Ovary (tissue), 9 donors: ENCODE data around the gene DDRGK1. TPM values are rescaled to one million over a fixed set of nuclear protein-coding genes. Genes with fewer than 3 reads are reported as not detected.

ENCODE experiments used
- DNase-seq, 5 donors: peaks; one replicate each; pipeline ENCODE4 v3.0.0-alpha.2; 2019 to 2020
- H3K27ac ChIP-seq, 2 donors: fragments of 200-600 bp; one replicate each; pipeline versions ENCODE4 v1.5.1 to v1.8.0; 2019 to 2022
- H3K27me3 ChIP-seq: fragments of 200-600 bp; one replicate; pipeline ENCODE4 v1.8.0; 2022
- H3K36me3 ChIP-seq: fragments of 200-600 bp; sonication (generic); one replicate; pipeline ENCODE4 v1.5.1; 2019
- H3K4me1 ChIP-seq: one replicate; pipeline ENCODE4 v1.8.1; 2013; ENCODE audit warnings: mild to moderate bottlenecking, moderate library complexity; ENCODE audit not compliant: insufficient read depth
- H3K4me3 ChIP-seq: fragments of 200-600 bp; sonication (generic); one replicate; pipeline ENCODE4 v1.5.1; 2017
- H3K9me3 ChIP-seq, 2 donors: fragments of 200-600 bp in 1 of 2; sonication (generic) in 1 of 2; one replicate each; pipeline versions ENCODE4 v1.5.1 to v1.8.1; 2013 to 2019; ENCODE audit warnings: mild to moderate bottlenecking in 1 of 2, moderate library complexity in 1 of 2
- CTCF ChIP-seq, 3 donors: fragments of 450-650 bp in 2 of 3; fragments of 200-600 bp in 1 of 3; IDR thresholded peaks; one replicate each; pipeline versions ENCODE4 v1.5.1 to v1.8.0; 2016 to 2022; ENCODE audit warnings: antibody characterized with exemption in 3 of 3, mild to moderate bottlenecking in 1 of 3
- EP300 ChIP-seq: sonication (generic); formaldehyde crosslinking; IDR thresholded peaks from one replicate; pipeline ENCODE4 v1.6.1; 2017; ENCODE audit warnings: antibody characterized with exemption
- POLR2A ChIP-seq: fragments of 450-650 bp; IDR thresholded peaks from one replicate; pipeline ENCODE4 v1.6.1; 2017; ENCODE audit warnings: antibody characterized with exemption, mild to moderate bottlenecking, moderate library complexity
- WGBS, 3 donors: extraction: QIAGEN DNeasy Blood & Tissue Kit in 1 of 3; methylation state at CpG; one replicate each; pipeline versions ENCODE4 v1.1.5 to v1.1.7; 2013 to 2017; 5-methylcytosine and 5-hydroxymethylcytosine counted together
- intact Hi-C, 4 donors: fragments of 100-400 bp; cut with DNase I; formaldehyde crosslinking; loops; one replicate each; pipeline versions ENCODE4 v1.11.0 to v1.15.1; 2022 to 2023
- polyA plus RNA-seq, 2 donors: library from polyadenylated mRNA; stranded (reverse); fragments of 200-250 nt in 1 of 2; fragments of 350-450 nt in 1 of 2; fragmentation: Illumina TruSeq in 1 of 2; extraction: RNeasy Lipid Tissue Mini Kit (QIAGEN cat#74804) in 1 of 2; gene quantifications; one replicate each; pipeline ENCODE4 v1.2.3, GENCODE V29; 2013 to 2014
- total RNA-seq, 7 donors: library from RNA; depleted of rRNA in 2 of 7; stranded (reverse); fragments of >200 nt in 2 of 7; fragmentation: NEBNext Ultra II Directional in 3 of 7; extraction: Animal tissue kit (Norgen Biotek cat#: 25700) in 3 of 7; gene quantifications; one replicate each; pipeline versions ENCODE4 v1.1.0 to v1.2.4, GENCODE V29; 2016 to 2023
- donor health status: DM: no; HTN: no; CAD: no; lungs with moderate emphysema.
- donor health status: DM: no; HTN: no; CAD: no.
- donor health status: Bipolar disorder and iron deficiency.
- donor health status: DM: yes; HTN: yes; CAD: no.
- donor health status: DM: no; HTN: no; CAD: no.
- donor health status: DM: yes; HTN: yes; CAD: no.

The DDRGK1 gene
- total and polyA plus RNA-seq, 9 donors, result 38.5 to 63.9 (median 52.5) TPM

GRCh38 chr20:3167738-3168078 is 36.8 kb downstream of the DDRGK1 start:
- Histone ChIP-seq H3K9me3 (no peaks in the 10 kb centered on the region), H3K27ac (no peak overlapping the region), H3K4me3 (no peak overlapping the region), H3K4me1 (no peaks in the 10 kb centered on the region), H3K27me3 (no peaks in the 10 kb centered on the region), H3K36me3 (no peaks in the 10 kb centered on the region)
- 71 to 87% (median 79%) methylated on average over 10 to 25 of the region's 25 CpGs for WGBS, 3 donors
- no peak for TF ChIP-seq POLR2A
- TF ChIP-seq EP300, result no peak
- TF ChIP-seq CTCF (IDR thresholded peaks at IDR 0.05), result no peak
- DNase-seq, result no peak
- intact Hi-C loops, result no loop called here

GRCh38 chr20:3166913-3167342 is 37.6 kb downstream of the DDRGK1 start:
- intact Hi-C loops, result no loop called here
- H3K9me3 ChIP-seq, result no peaks in the 10 kb centered on the region
- peak in 1 of 5 donors; percentile 39 for DNase-seq

GRCh38 chr20:3166338-3166912 is 38.1 kb downstream of the DDRGK1 start:
- Histone ChIP-seq H3K4me1 (no peaks in the 10 kb centered on the region), H3K9me3 (no peaks in the 10 kb centered on the region), H3K27me3 (no peaks in the 10 kb centered on the region), H3K36me3 (no peaks in the 10 kb centered on the region), H3K27ac (no peak overlapping the region), H3K4me3 (no peak overlapping the region)
- 91 to 95% (median 91%) methylated on average over 10 to 13 of the region's 13 CpGs for WGBS, 3 donors
- TF ChIP-seq EP300 (no peak), POLR2A (no peak), CTCF (IDR thresholded peaks at IDR 0.05) (no peak)
- intact Hi-C loops, result no loop called here
- no peak for DNase-seq

More at GRCh38 chr20:3166913-3167342, 37.6 kb downstream of the DDRGK1 start:
- H3K36me3 ChIP-seq, result no peaks in the 10 kb centered on the region
- H3K4me3 ChIP-seq, result no peak overlapping the region
- 94 to 96% (median 95%) methylated on average over 14 to 16 of the region's 16 CpGs for WGBS, 3 donors
- no peak overlapping the region for H3K27ac ChIP-seq
- H3K4me1 ChIP-seq, result no peaks in the 10 kb centered on the region
- TF ChIP-seq CTCF (IDR thresholded peaks at IDR 0.05) (no peak), EP300 (no peak), POLR2A (no peak)
- no peaks in the 10 kb centered on the region for H3K27me3 ChIP-seq

- H3K4me1 ChIP-seq, result no peaks in the 10 kb centered on the region
- peak; percentile 53 to 78 (median 63) for DNase-seq
- no peaks in the 10 kb centered on the region for H3K9me3 ChIP-seq
- no peaks in the 10 kb centered on the region for H3K27me3 ChIP-seq
- TF ChIP-seq CTCF (IDR thresholded peaks at IDR 0.05) (no peak), POLR2A (no peak), EP300 (no peak)
- WGBS, 3 donors, result 40 to 56% (median 48%) methylated on average over 42 to 45 of the region's 45 CpGs
- intact Hi-C loops, result no loop called here
- no peak overlapping the region for H3K4me3 ChIP-seq
- H3K36me3 ChIP-seq, result no peaks in the 10 kb centered on the region
- no peak overlapping the region for H3K27ac ChIP-seq
These were observed 38.8 kb downstream of the DDRGK1 start for GRCh38 chr20:3165473-3166337.
